HG03045 (cell line): ENCODE measurements around the gene ARID1B.

Experiments
- ATAC-seq: cut with Tn5 transposase; IDR thresholded peaks from one replicate; pipeline ENCODE4 v1.9.1; 2021; ENCODE audit warnings: mild to moderate bottlenecking, moderate library complexity; ENCODE audit not compliant: unreplicated experiment

ARID1B gene

GRCh38 chr6:156790711-156791319 is 13.6 kb downstream of the ARID1B start:
- no peak for ATAC-seq

- peak; percentile 47 for ATAC-seq
Measured at GRCh38 chr6:156791320-156791850, 14.2 kb downstream of the ARID1B start.

GRCh38 chr6:156793200-156793599 is 16.0 kb downstream of the ARID1B start:
- no peak for ATAC-seq

GRCh38 chr6:156794546-156795354 is 17.6 kb downstream of the ARID1B start:
- peak; percentile 56 for ATAC-seq

- ATAC-seq = no peak
Measured at GRCh38 chr6:156795825-156796224, 18.6 kb downstream of the ARID1B start.

- ATAC-seq = no peak
Measured at GRCh38 chr6:156796627-156797026, 19.4 kb downstream of the ARID1B start.

- no peak for ATAC-seq
Measured at GRCh38 chr6:156797901-156798735, 20.9 kb downstream of the ARID1B start.

- no peak for ATAC-seq
Measured at GRCh38 chr6:156801712-156802111, 24.5 kb downstream of the ARID1B start.

- ATAC-seq = no peak
Measured at GRCh38 chr6:156803353-156803752, 26.2 kb downstream of the ARID1B start.

- no peak for ATAC-seq
Measured at GRCh38 chr6:156804402-156804801, 27.2 kb downstream of the ARID1B start.

GRCh38 chr6:156806155-156806554 is 29.0 kb downstream of the ARID1B start:
- no peak for ATAC-seq

- ATAC-seq = no peak
Measured at GRCh38 chr6:156807028-156807427, 29.9 kb downstream of the ARID1B start.

- no peak for ATAC-seq
Measured at GRCh38 chr6:156807795-156808194, 30.6 kb downstream of the ARID1B start.

GRCh38 chr6:156808287-156808686 is 31.1 kb downstream of the ARID1B start:
- peak; percentile 45 for ATAC-seq

GRCh38 chr6:156809034-156809433 is 31.9 kb downstream of the ARID1B start:
- ATAC-seq = peak; percentile 68

GRCh38 chr6:156809446-156810178 is 32.4 kb downstream of the ARID1B start:
- no peak for ATAC-seq

- no peak for ATAC-seq
Measured at GRCh38 chr6:156814036-156814581, 36.9 kb downstream of the ARID1B start.

- ATAC-seq = no peak
Measured at GRCh38 chr6:156816505-156816904, 39.3 kb downstream of the ARID1B start.

- ATAC-seq = no peak
Measured at GRCh38 chr6:156820089-156820798, 43.1 kb downstream of the ARID1B start.

- no peak for ATAC-seq
Measured at GRCh38 chr6:156821707-156822106, 44.5 kb downstream of the ARID1B start.
